ENCODE data around the gene METTL27. TPM values are rescaled to one million over a fixed set of nuclear protein-coding genes. Genes with fewer than 3 reads are reported as not detected.

METTL27 gene
- total and polyA plus RNA-seq, 9 of the 15 experiments (the other 6 are each of a cell fraction or from before 2014, with no cell fraction given): 0.08 to 0.82 (median 0.33) TPM; not detected in 4

GRCh38 chr7:73823257-73823656 lies 19.1 kb downstream of the METTL27 start:
- no peaks in the 10 kb centered on the region for H4K20me1 ChIP-seq (replicated peaks; ENCODE audit: control insufficient read depth, insufficient read depth, low read length)
- no peaks in the 10 kb centered on the region for H3K9me1 ChIP-seq (ENCODE audit: control insufficient read depth, insufficient read depth, low read length)
- H3K36me3 ChIP-seq (ENCODE audit: control insufficient read depth, insufficient read depth, low read length): no peaks in the 10 kb centered on the region
- H3K9ac ChIP-seq (ENCODE audit: insufficient read depth in 1 of 2, low read depth in 2 of 2, low read length in 2 of 2): peak overlapping the region; percentile 58 to 86; a peak in 3 of 4 replicates
- no peak overlapping the region for H3K4me3 ChIP-seq
- in situ Hi-C loops (cut with MboI) (no loop called here), intact Hi-C loops (cut with micrococcal nuclease) (no loop called here)
- no peaks in the 10 kb centered on the region for H3K27me3 ChIP-seq (ENCODE audit: control insufficient read depth in 2 of 2, insufficient read depth in 2 of 2, low read length in 2 of 2)
- ChIA-PET CTCF (ENCODE audit: low intra/inter-chr PET ratio) (no interaction called here), POLR2A (interaction anchor here (1.3 to 2.1 kb wide), 3 partner anchors 10 to 36 kb away, joined by 5 read pairs; no protein-coding TSS in a partner anchor)
- peak overlapping the region; percentile 73; the same call in 2 of the 3 replicates for H3K27ac ChIP-seq (ENCODE audit: extremely low read depth, low read depth, low read length)
- H3K79me2 ChIP-seq (ENCODE audit: control insufficient read depth, insufficient read depth, low read length): no peaks in the 10 kb centered on the region
- FAIRE-seq: no peak
- H3K9me3 ChIP-seq (replicated peaks; ENCODE audit: control insufficient read depth, insufficient read depth, low read depth, low read length): no peaks in the 10 kb centered on the region
- WGBS (ENCODE audit: insufficient coverage, low coverage, missing lambda C conversion rate): 62% methylated on average over 5 of the region's 5 CpGs
- DNase-seq (ENCODE audit: extremely low read depth in 1 of 4, low spot score in 3 of 4): peak in 1 of 4 experiments; percentile 5
- TF ChIP-seq RBM15 (IDR thresholded peaks at IDR 0.05; ENCODE audit: insufficient read depth, low read length) (no peak), ZNF174 (CRISPR knock-in tag; IDR thresholded peaks at IDR 0.05) (no peak), HDGF (IDR thresholded peaks at IDR 0.05) (no peak), NONO (IDR thresholded peaks at IDR 0.05; ENCODE audit: low read depth in 2 of 2, low read length in 1 of 2) (no peak), ZFP36 (IDR thresholded peaks at IDR 0.05; ENCODE audit: low read depth, low read length, partially characterized antibody) (peak; percentile 92)
- ATAC-seq: no peak
- H3K4me1 ChIP-seq (replicated peaks in 1 of 2; ENCODE audit: control insufficient read depth in 2 of 2, insufficient read depth in 2 of 2, low read length in 2 of 2): peaks cover 32 to 35% of the 10 kb centered on the region in 2 experiments
- peak overlapping the region; percentile 91 for H2AFZ ChIP-seq (ENCODE audit: low read depth, low read length)
- H3K4me2 ChIP-seq (ENCODE audit: insufficient read depth, low read length): peak overlapping the region; percentile 82
- BruUV-seq (replicated peaks): no TSS peak
